ENCODE data around the gene TSPAN11. TPM values are rescaled to one million over a fixed set of nuclear protein-coding genes. Genes with fewer than 3 reads are reported as not detected.

TSPAN11 gene
- polyA plus RNA-seq, 2 of the 4 experiments (the other 2 are of a cell fraction) = 0.01 to 0.06 TPM

DNA sequence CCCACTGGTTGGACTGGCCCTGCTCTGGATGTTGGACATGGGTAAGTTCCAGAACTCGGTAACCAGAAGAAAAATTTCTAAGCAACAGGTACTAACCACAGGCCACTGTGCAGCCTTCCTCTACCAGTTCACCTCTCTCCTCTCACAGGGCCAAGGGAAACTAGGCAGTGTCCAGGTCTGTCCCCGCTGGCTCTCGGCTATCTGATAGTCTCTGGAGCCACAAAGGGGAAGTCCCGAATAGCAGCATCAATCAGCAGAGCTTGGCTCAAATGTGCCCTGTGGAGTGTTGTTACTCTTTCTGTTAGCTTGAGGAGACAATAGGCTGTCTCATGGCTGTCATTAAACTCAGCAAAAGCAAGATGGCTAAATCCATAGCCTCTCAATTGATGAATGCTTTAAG is 73.2 kb downstream of the TSPAN11 start:
- no peak overlapping the region for H3K27ac ChIP-seq
- WGBS (ENCODE audit: missing lambda C conversion rate) = 71% methylated on average over 4 of the region's 4 CpGs
- H3K4me2 ChIP-seq = no peak overlapping the region
- FAIRE-seq = no peak
- ATAC-seq = no peak
- no peaks in the 10 kb centered on the region for H3K9me3 ChIP-seq
- CTCF ChIA-PET = interaction anchor here (1.2 to 2.4 kb wide), 2 partner anchors 10 to 28 kb away, joined by 3 to 7 read pairs; no protein-coding TSS in a partner anchor
- no peak for DNase-seq (ENCODE audit: low read depth in 1 of 2, low spot score in 1 of 2)
- POLR2A ChIA-PET = no interaction called here
- TF ChIP-seq PHF8 (IDR thresholded peaks at IDR 0.05; ENCODE audit: borderline replicate concordance, low read depth) (no peak), CEBPB (IDR thresholded peaks at IDR 0.05) (no peak), JUNB (IDR thresholded peaks at IDR 0.05) (no peak), ZNF302 (CRISPR knock-in tag; IDR thresholded peaks at IDR 0.05) (no peak), NR3C1 (IDR thresholded peaks at IDR 0.05) (no peak), CHD2 (IDR thresholded peaks at IDR 0.05; ENCODE audit: low read length, partially characterized antibody) (no peak), TP53 (CRISPR knock-in tag; IDR thresholded peaks at IDR 0.05) (no peak), FOSB (CRISPR knock-in tag; IDR thresholded peaks at IDR 0.05) (no peak), MYC (IDR thresholded peaks at IDR 0.05; ENCODE audit: borderline replicate concordance, low read length) (no peak), ZC3H11A (IDR thresholded peaks at IDR 0.05) (no peak), KDM5A (IDR thresholded peaks at IDR 0.05) (no peak)
- TF ChIP-seq, protein P1, sequence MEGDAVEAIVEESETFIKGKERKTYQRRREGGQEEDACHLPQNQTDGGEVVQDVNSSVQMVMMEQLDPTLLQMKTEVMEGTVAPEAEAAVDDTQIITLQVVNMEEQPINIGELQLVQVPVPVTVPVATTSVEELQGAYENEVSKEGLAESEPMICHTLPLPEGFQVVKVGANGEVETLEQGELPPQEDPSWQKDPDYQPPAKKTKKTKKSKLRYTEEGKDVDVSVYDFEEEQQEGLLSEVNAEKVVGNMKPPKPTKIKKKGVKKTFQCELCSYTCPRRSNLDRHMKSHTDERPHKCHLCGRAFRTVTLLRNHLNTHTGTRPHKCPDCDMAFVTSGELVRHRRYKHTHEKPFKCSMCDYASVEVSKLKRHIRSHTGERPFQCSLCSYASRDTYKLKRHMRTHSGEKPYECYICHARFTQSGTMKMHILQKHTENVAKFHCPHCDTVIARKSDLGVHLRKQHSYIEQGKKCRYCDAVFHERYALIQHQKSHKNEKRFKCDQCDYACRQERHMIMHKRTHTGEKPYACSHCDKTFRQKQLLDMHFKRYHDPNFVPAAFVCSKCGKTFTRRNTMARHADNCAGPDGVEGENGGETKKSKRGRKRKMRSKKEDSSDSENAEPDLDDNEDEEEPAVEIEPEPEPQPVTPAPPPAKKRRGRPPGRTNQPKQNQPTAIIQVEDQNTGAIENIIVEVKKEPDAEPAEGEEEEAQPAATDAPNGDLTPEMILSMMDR (IDR thresholded peaks at IDR 0.05) = no peak
- TF ChIP-seq, protein P2, sequence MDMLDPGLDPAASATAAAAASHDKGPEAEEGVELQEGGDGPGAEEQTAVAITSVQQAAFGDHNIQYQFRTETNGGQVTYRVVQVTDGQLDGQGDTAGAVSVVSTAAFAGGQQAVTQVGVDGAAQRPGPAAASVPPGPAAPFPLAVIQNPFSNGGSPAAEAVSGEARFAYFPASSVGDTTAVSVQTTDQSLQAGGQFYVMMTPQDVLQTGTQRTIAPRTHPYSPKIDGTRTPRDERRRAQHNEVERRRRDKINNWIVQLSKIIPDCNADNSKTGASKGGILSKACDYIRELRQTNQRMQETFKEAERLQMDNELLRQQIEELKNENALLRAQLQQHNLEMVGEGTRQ (IDR thresholded peaks at IDR 0.05) = no peak
- H3K4me1 ChIP-seq = peaks cover 10% of the 10 kb centered on the region; the same call in 1 of the 3 replicates
- H3K4me3 ChIP-seq = no peak overlapping the region

DNA sequence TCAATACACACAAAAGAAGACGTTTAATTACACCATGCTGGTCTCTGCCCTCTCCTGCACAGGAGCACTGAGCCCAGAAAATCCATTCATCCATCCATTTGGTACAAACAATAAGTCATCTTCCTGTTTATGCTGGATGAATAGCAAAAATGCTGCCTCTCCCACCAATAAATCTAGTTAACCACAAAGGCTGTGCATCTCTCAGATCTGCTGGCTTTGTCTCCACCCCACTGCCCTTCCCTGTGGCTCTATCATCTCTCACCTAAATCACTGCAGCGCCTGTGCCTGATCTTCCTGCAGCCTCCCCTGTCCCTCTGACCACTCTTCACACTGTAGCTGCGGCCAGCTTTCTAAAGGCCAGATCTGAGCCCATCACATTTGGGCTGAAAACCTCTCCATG is 74.2 kb downstream of the TSPAN11 start:
- FAIRE-seq = no peak
- ChIA-PET POLR2A (no interaction called here), CTCF (interaction anchor here (0.8 to 2.4 kb wide), 2 partner anchors 11 to 15 kb away, joined by 3 to 7 read pairs; no protein-coding TSS in a partner anchor)
- Histone ChIP-seq H3K4me2 (no peak overlapping the region), H3K4me3 (no peak overlapping the region), H3K9me3 (no peaks in the 10 kb centered on the region), H3K4me1 (peaks cover 16% of the 10 kb centered on the region), H3K27ac (no peak overlapping the region)
- ATAC-seq = no peak
- no peak for TF ChIP-seq ESRRA (IDR thresholded peaks at IDR 0.05; ENCODE audit: borderline replicate concordance, low read length)
- TF ChIP-seq JUNB (IDR thresholded peaks at IDR 0.05) = no peak
- TF ChIP-seq HOXB13 (CRISPR knock-in tag; IDR thresholded peaks at IDR 0.05; ENCODE audit: low read depth) = no peak
- TF ChIP-seq, protein P3, sequence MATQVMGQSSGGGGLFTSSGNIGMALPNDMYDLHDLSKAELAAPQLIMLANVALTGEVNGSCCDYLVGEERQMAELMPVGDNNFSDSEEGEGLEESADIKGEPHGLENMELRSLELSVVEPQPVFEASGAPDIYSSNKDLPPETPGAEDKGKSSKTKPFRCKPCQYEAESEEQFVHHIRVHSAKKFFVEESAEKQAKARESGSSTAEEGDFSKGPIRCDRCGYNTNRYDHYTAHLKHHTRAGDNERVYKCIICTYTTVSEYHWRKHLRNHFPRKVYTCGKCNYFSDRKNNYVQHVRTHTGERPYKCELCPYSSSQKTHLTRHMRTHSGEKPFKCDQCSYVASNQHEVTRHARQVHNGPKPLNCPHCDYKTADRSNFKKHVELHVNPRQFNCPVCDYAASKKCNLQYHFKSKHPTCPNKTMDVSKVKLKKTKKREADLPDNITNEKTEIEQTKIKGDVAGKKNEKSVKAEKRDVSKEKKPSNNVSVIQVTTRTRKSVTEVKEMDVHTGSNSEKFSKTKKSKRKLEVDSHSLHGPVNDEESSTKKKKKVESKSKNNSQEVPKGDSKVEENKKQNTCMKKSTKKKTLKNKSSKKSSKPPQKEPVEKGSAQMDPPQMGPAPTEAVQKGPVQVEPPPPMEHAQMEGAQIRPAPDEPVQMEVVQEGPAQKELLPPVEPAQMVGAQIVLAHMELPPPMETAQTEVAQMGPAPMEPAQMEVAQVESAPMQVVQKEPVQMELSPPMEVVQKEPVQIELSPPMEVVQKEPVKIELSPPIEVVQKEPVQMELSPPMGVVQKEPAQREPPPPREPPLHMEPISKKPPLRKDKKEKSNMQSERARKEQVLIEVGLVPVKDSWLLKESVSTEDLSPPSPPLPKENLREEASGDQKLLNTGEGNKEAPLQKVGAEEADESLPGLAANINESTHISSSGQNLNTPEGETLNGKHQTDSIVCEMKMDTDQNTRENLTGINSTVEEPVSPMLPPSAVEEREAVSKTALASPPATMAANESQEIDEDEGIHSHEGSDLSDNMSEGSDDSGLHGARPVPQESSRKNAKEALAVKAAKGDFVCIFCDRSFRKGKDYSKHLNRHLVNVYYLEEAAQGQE (IDR thresholded peaks at IDR 0.05) = no peak
- 56% methylated on average over 3 of the region's 3 CpGs for WGBS (ENCODE audit: missing lambda C conversion rate)
- no peak for DNase-seq (ENCODE audit: low read depth in 1 of 2, low spot score in 1 of 2)

DNA sequence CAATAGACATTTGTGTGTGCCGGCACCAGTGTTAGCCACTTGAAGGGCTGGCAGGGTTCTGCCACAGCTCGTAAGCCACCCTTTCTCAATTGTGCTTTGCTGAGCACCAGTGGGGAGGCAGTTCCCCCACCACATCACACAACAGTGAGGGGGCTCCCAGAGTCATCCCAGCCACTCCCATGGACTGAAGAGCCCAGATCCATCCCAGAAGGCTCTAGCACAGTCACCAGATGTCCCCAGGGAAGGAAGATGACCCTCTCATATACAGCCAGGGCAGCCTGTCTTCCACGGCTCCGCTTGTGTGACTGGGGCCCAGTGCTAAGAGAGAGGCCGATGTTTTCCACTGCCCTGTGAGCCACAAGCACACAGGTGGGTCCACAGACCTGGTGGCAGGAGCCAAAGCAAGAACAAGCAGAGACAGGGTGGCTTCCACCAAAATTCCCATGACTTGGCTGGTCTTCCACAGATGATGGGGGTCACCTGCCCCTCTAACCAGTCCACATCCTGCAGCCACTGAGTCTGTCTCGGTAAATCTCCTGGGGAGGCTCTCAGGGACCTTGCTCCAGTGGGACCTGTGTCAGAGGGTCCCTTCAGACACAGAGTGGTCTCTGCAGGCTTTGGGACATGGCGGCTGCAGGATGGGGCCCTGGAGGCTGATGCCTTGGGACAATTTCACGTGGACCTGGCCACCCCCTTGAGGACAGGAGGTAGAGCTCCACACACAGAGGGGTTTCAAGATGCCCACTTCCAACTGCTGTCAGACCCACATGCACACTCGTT is 75.2 kb downstream of the TSPAN11 start:
- no peak for ATAC-seq
- H3K4me1 ChIP-seq = peaks cover 25% of the 10 kb centered on the region
- no peak overlapping the region for H3K27ac ChIP-seq
- H3K9me3 ChIP-seq = no peaks in the 10 kb centered on the region
- H3K4me2 ChIP-seq = no peak overlapping the region
- CTCF ChIA-PET = no interaction called here
- WGBS (ENCODE audit: missing lambda C conversion rate) = 69% methylated on average over 7 of the region's 9 CpGs
- no peak for FAIRE-seq
- no peak for DNase-seq (ENCODE audit: low read depth in 1 of 2, low spot score in 1 of 2)
- POLR2A ChIA-PET = no interaction called here
- H3K4me3 ChIP-seq = no peak overlapping the region
- TF ChIP-seq, protein P1 (IDR thresholded peaks at IDR 0.05) = no peak
- no peak for TF ChIP-seq ZFP36 (IDR thresholded peaks at IDR 0.05; ENCODE audit: borderline replicate concordance, partially characterized antibody)
- TF ChIP-seq, protein P3 (IDR thresholded peaks at IDR 0.05) = no peak
- no peak for TF ChIP-seq ZC3H11A (IDR thresholded peaks at IDR 0.05)
- TF ChIP-seq HEYL (CRISPR knock-in tag; IDR thresholded peaks at IDR 0.05) = no peak

All from A549 (cell line).